A549 (cell line): Measurements from ENCODE around the gene SH2D2A. TPM values are rescaled to one million over a fixed set of nuclear protein-coding genes. Genes with fewer than 3 reads are reported as not detected.

ENCODE experiments used
- ATAC-seq, 2 experiments: fragments of 200-7000 bp in 1 of 2; fragments of >200 bp in 1 of 2; cut with Nextera tagmentation in 1 of 2; cut with Tn5 transposase in 1 of 2; 3 replicates each; pipeline versions ENCODE4 v1.8.0 to v1.9.1; 2018 to 2020; ENCODE audit warnings: mild to moderate bottlenecking in 1 of 2, moderate library complexity in 1 of 2
- CTCF ChIA-PET: fragments of 300-600 bp; sonication (Branson Sonifier 250); formaldehyde crosslinking; extraction: SDS; loops from one replicate; lab custom pipeline; 2021; ENCODE audit warnings: antibody characterized with exemption, inconsistent platforms; lab: Yijun Ruan, JAX
- POLR2A ChIA-PET: fragments of 350-600 bp; formaldehyde crosslinking; extraction: SDS; loops from one replicate; lab custom pipeline; 2021; ENCODE audit warnings: antibody characterized with exemption, inconsistent platforms; lab: Yijun Ruan, JAX
- DNase-seq, 2 experiments: peaks; one replicate each; pipeline versions ENCODE4 v3.0.0 to v3.0.0-alpha.2; 2011 to 2016; ENCODE audit warnings: low read depth in 1 of 2, low spot score in 1 of 2
- FAIRE-seq: peaks from 2 replicates; lab custom pipeline; 2011; peaks lifted over from hg19 to GRCh38; lab: Jason Lieb, UNC
- H3K27ac ChIP-seq, 2 experiments: fragments of >200 bp; sonication (Bioruptor Twin); formaldehyde crosslinking; 3 replicates each; pipeline ENCODE4 v1.5.1; 2016 to 2017
- H3K4me1 ChIP-seq: fragments of >200 bp; sonication (Bioruptor Twin); formaldehyde crosslinking; 3 replicates; pipeline ENCODE4 v1.6.1; 2016
- H3K4me2 ChIP-seq: fragments of >200 bp; sonication (Bioruptor Twin); formaldehyde crosslinking; 3 replicates; pipeline ENCODE4 v1.6.1; 2016
- H3K4me3 ChIP-seq: fragments of >200 bp; sonication (Bioruptor Twin); formaldehyde crosslinking; 3 replicates; pipeline ENCODE4 v1.5.1; 2016
- H3K9me3 ChIP-seq: fragments of >200 bp; sonication (Bioruptor Twin); formaldehyde crosslinking; 3 replicates; pipeline ENCODE4 v1.6.1; 2016
- CHD2 ChIP-seq: fragments of 150-350 bp; IDR thresholded peaks from 2 replicates; pipeline ENCODE4 v1.6.1; 2014; ENCODE audit warnings: low read length; ENCODE audit not compliant: partially characterized antibody
- CHD4 ChIP-seq: fragments of 200-600 bp; sonication (generic); IDR thresholded peaks from 2 replicates; pipeline ENCODE4 v1.6.1; 2016; ENCODE audit warnings: antibody characterized with exemption, mild to moderate bottlenecking, borderline replicate concordance
- EHF ChIP-seq: fragments of 250-450 bp; sonication (Bioruptor Pico); IDR thresholded peaks from 2 replicates; pipeline ENCODE4 v1.5.0; 2020; ENCODE audit warnings: mild to moderate bottlenecking
- EHMT2 ChIP-seq: fragments of 200-600 bp; sonication (generic); IDR thresholded peaks from 2 replicates; pipeline ENCODE4 v1.6.1; 2016; ENCODE audit warnings: antibody characterized with exemption, low read depth, mild to moderate bottlenecking, moderate library complexity
- ELK1 ChIP-seq: fragments of 150-350 bp; IDR thresholded peaks from 2 replicates; pipeline ENCODE4 v1.6.1; 2014; ENCODE audit warnings: low read depth, mild to moderate bottlenecking, low read length
- FOSL2 ChIP-seq, 2 experiments: fragments of 450-650 bp in 1 of 2; fragments of >200 bp in 1 of 2; sonication (Bioruptor Twin) in 1 of 2; formaldehyde crosslinking; IDR thresholded peaks; 2 replicates each; pipeline versions ENCODE4 v1.5.0 to v1.6.1; 2016 to 2020; ENCODE audit warnings: mild to moderate bottlenecking in 1 of 2, moderate library complexity in 1 of 2
- FOXS1 ChIP-seq: fragments of 250-450 bp; sonication (Bioruptor Pico); IDR thresholded peaks from 2 replicates; pipeline ENCODE4 v1.5.0; 2020; ENCODE audit warnings: mild to moderate bottlenecking, moderate library complexity
- HOXB5 ChIP-seq: fragments of 250-450 bp; sonication (Bioruptor Pico); IDR thresholded peaks from 2 replicates; pipeline ENCODE4 v1.5.0; 2020; ENCODE audit warnings: mild to moderate bottlenecking, moderate library complexity
- KDM1A ChIP-seq: fragments of 200-600 bp; sonication (generic); IDR thresholded peaks from 2 replicates; pipeline ENCODE4 v1.6.1; 2016; ENCODE audit warnings: low read depth, mild to moderate bottlenecking
- PBX3 ChIP-seq: IDR thresholded peaks from 2 replicates; pipeline ENCODE4 v1.6.1; 2012
- RAD21 ChIP-seq, 2 experiments: fragments of >200 bp in 1 of 2; sonication (Bioruptor Twin) in 1 of 2; formaldehyde crosslinking in 1 of 2; IDR thresholded peaks in 1 of 2; conservative IDR thresholded peaks in 1 of 2; 2 replicates in 1 of 2; 3 replicates in 1 of 2; pipeline ENCODE4 v1.6.1; 2012 to 2018; ENCODE audit warnings: inconsistent platforms in 1 of 2
- RARB ChIP-seq: fragments of 250-450 bp; sonication (Bioruptor Pico); IDR thresholded peaks from 2 replicates; pipeline ENCODE4 v1.8.0; 2021; ENCODE audit warnings: mild to moderate bottlenecking, moderate library complexity
- REST ChIP-seq: fragments of 200-600 bp; sonication (generic); IDR thresholded peaks from 2 replicates; pipeline ENCODE4 v1.6.1; 2016; ENCODE audit warnings: antibody characterized with exemption, mild to moderate bottlenecking, moderate library complexity
- TFCP2L1 ChIP-seq: fragments of 250-450 bp; sonication (Bioruptor Pico); IDR thresholded peaks from 2 replicates; pipeline ENCODE4 v1.5.0; 2021; ENCODE audit warnings: mild to moderate bottlenecking
- TP53 ChIP-seq: fragments of 250-450 bp; sonication (Bioruptor Pico); IDR thresholded peaks from 2 replicates; pipeline ENCODE4 v1.5.0; 2021; ENCODE audit warnings: mild to moderate bottlenecking, moderate library complexity
- ZNF302 ChIP-seq: fragments of 250-450 bp; sonication (Bioruptor Pico); IDR thresholded peaks from 2 replicates; pipeline ENCODE4 v1.9.0; 2021; ENCODE audit warnings: inconsistent platforms, mild to moderate bottlenecking, moderate library complexity
- WGBS: methylation state at CpG from one replicate; pipeline ENCODE4 v1.1.6; 2017; ENCODE audit errors: missing lambda C conversion rate; 5-methylcytosine and 5-hydroxymethylcytosine counted together
- polyA plus RNA-seq, 4 experiments: library from polyadenylated mRNA; depleted of rRNA in 3 of 4; stranded (reverse); fragments of >200 nt; fragmentation: RNase III in 1 of 4; extraction: RNeasy Plus Mini Kit Qiagen cat#74134 plus additional on column Dnase treatment in 1 of 4; gene quantifications; 2 replicates in 3 of 4; 3 replicates in 1 of 4; pipeline ENCODE4 v1.2.3, GENCODE V29; 2011 to 2017
- TF ChIP-seq, protein P1 (sequence below): IDR thresholded peaks from 2 replicates; pipeline ENCODE4 v1.6.1; 2012; ENCODE audit warnings: low read depth, borderline replicate concordance
- TF ChIP-seq, protein P2 (sequence below): IDR thresholded peaks from 2 replicates; pipeline ENCODE4 v1.6.1; 2012
- TF ChIP-seq, protein P3 (sequence below): fragments of >200 bp; sonication (Bioruptor Twin); formaldehyde crosslinking; IDR thresholded peaks from 2 replicates; pipeline ENCODE4 v1.6.1; 2016

Gene SH2D2A
- polyA plus RNA-seq, 2 of the 4 experiments (the other 2 are of a cell fraction), result 1.6 to 1.8 TPM

DNA sequence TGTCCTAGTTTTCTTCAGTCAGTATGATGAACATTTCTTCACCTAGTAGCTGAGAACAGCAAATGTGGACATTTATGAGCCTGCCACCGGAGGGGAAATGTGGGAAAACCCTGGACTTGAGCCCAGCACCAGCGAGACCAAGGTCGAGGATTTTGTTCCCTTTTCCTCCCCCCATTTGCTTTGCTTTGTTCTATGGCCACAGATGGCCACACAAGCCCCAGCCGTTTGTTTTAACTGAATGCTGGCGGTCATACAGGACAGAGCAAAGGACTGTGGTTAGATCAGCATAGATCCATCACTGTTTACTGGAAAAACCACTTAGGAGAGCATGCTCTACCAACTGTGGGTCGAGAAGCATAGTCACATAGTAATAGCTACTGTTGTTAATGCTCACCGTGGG lies 20.9 kb downstream of the SH2D2A start (continued):
- TF ChIP-seq PBX3 (no peak), TFCP2L1 (CRISPR knock-in tag) (no peak), ZNF302 (CRISPR knock-in tag) (no peak), TP53 (CRISPR knock-in tag) (no peak), FOSL2 (IDR thresholded peaks at IDR 0.05) (no peak), FOSL2 (CRISPR knock-in tag; IDR thresholded peaks at IDR 0.05) (no peak)
- TF ChIP-seq, protein P1, sequence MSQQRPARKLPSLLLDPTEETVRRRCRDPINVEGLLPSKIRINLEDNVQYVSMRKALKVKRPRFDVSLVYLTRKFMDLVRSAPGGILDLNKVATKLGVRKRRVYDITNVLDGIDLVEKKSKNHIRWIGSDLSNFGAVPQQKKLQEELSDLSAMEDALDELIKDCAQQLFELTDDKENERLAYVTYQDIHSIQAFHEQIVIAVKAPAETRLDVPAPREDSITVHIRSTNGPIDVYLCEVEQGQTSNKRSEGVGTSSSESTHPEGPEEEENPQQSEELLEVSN, result no peak

GRCh38 chr1:156795374-156795733 lies 21.3 kb downstream of the SH2D2A start:
- Histone ChIP-seq H3K9me3 (no peaks in the 10 kb centered on the region), H3K27ac (no peak overlapping the region), H3K4me1 (no peaks in the 10 kb centered on the region), H3K4me2 (no peak overlapping the region), H3K4me3 (no peak overlapping the region)
- FAIRE-seq (no peak), ATAC-seq (no peak), DNase-seq (no peak)
- no peak for TF ChIP-seq ELK1
- TF ChIP-seq PBX3, result no peak
- TF ChIP-seq, protein P2, sequence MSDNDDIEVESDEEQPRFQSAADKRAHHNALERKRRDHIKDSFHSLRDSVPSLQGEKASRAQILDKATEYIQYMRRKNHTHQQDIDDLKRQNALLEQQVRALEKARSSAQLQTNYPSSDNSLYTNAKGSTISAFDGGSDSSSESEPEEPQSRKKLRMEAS, result no peak
- ChIA-PET POLR2A (interaction anchor here (0.6 to 1.4 kb wide), 2 partner anchors 65 to 243 kb away, joined by 4 to 6 read pairs; no protein-coding TSS in a partner anchor), CTCF (interaction anchor here (0.8 to 27.2 kb wide), 18 partner anchors 10 to 132 kb away, joined by 3 to 480 read pairs (median 10); partner anchors contain the start of genes INSRR, ISG20L2, LRRC71 and METTL25B)
- WGBS, result 94% methylated on average over 5 of the region's 5 CpGs

DNA sequence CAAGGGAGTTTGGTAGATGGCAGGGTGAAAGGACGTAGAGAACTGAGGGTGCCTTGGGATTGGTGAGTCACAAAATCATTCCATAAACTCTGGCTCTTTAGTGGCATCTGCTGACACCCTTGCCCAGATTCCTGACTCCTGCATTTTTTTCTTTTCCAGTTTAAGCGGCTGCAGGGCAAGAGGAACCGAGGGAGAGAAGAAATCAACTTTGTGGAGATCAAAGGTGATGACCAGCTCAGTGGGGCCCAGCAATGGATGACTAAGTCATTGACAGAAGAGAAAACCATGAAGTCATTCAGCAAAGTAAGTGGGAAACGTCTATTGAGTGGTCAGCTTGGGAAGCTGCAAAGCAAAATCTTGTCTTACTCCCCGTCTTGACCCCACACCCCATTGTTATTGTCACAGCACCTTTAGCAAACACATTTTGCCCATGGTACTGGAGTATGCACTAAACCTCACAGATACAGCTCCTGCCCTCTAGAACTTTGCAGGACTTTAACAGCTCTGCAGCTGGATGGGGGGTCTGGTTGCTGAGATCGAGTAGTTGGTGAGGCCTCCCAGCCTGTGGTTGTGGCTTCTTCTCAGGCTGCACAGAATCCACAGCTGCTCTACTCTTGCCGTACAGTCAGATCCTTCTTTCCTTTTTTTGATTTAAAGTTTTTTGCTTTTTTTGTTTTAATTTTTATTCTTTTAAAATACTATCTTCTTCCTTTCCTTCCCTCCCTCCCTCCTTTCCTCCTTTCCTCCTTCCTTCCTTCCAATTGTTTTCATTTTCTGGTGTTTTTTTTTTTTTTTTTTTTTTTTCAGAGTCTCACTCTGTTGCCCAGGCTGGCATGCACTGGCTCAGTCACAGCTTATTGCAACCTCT lies 21.9 kb downstream of the SH2D2A start:
- DNase-seq (no peak), ATAC-seq (no peak), FAIRE-seq (no peak)
- Histone ChIP-seq H3K4me1 (no peaks in the 10 kb centered on the region), H3K9me3 (no peaks in the 10 kb centered on the region), H3K27ac (no peak overlapping the region), H3K4me3 (no peak overlapping the region), H3K4me2 (no peak overlapping the region)
- WGBS, result 69% methylated on average over 7 of the region's 7 CpGs
- ChIA-PET CTCF (interaction anchor here (0.8 to 27.2 kb wide), 14 partner anchors 11 to 133 kb away, joined by 3 to 480 read pairs (median 12); partner anchors contain the start of genes INSRR, LRRC71, NTRK1 and PEAR1), POLR2A (interaction anchor here (0.6 to 1.8 kb wide), 3 partner anchors 65 to 243 kb away, joined by 4 to 6 read pairs (median 6); partner anchors contain the start of genes ISG20L2 and METTL25B)
- TF ChIP-seq RAD21 (conservative IDR thresholded peaks at IDR 0.05 in 1 of 2, IDR thresholded peaks at IDR 0.05 in 1 of 2), result no peak
- TF ChIP-seq, protein P3, sequence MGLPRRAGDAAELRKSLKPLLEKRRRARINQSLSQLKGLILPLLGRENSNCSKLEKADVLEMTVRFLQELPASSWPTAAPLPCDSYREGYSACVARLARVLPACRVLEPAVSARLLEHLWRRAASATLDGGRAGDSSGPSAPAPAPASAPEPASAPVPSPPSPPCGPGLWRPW, result no peak
- no peak for TF ChIP-seq EHMT2
- TF ChIP-seq EHF (CRISPR knock-in tag), result no peak
- TF ChIP-seq ELK1, result no peak
- TF ChIP-seq RARB, result no peak
- TF ChIP-seq FOXS1 (CRISPR knock-in tag), result no peak
- no peak for TF ChIP-seq CHD2
- no peak for TF ChIP-seq PBX3
- TF ChIP-seq REST, result no peak
- TF ChIP-seq HOXB5 (CRISPR knock-in tag), result no peak
- TF ChIP-seq CHD4, result no peak
- TF ChIP-seq KDM1A, result no peak
